Measurements from ENCODE around the gene AGPAT4. TPM values are rescaled to one million over a fixed set of nuclear protein-coding genes. Genes with fewer than 3 reads are reported as not detected.

Gene AGPAT4
- total RNA-seq, 4 donors from 2014 or later, result 1.0 to 17.4 (median 6.4) TPM

- H3K4me1 ChIP-seq, result peaks cover 0 to 23% (median 0%) of the 10 kb centered on the region in 3 donors
- no peaks in the 10 kb centered on the region for H3K27me3 ChIP-seq
- H3K36me3 ChIP-seq, result no peaks in the 10 kb centered on the region
- TF ChIP-seq CTCF (IDR thresholded peaks at IDR 0.05), result no peak
- no peak for TF ChIP-seq POLR2A (IDR thresholded peaks at IDR 0.05)
- H3K9me3 ChIP-seq, result no peaks in the 10 kb centered on the region
- no peak for DNase-seq
- H3K4me3 ChIP-seq, result no peak overlapping the region
- intact Hi-C loops (cut with DNase I), result no loop called here
- H3K27ac ChIP-seq, result no peak overlapping the region
- WGBS, 2 donors, result 70 to 76% methylated on average over 3 of the region's 4 CpGs
Measured at GRCh38 chr6:161199850-161200249, 74.0 kb downstream of the AGPAT4 start.

- no peak overlapping the region for H3K4me3 ChIP-seq
- WGBS, 2 donors, result 81 to 82% methylated on average over 9 of the region's 9 CpGs
- intact Hi-C loops (cut with DNase I), result no loop called here
- H3K27ac ChIP-seq, result no peak overlapping the region
- no peaks in the 10 kb centered on the region for H3K27me3 ChIP-seq
- H3K9me3 ChIP-seq, result no peaks in the 10 kb centered on the region
- no peaks in the 10 kb centered on the region for H3K36me3 ChIP-seq
- H3K4me1 ChIP-seq, result peaks cover 0 to 23% (median 0%) of the 10 kb centered on the region in 3 donors
- no peak for DNase-seq
- TF ChIP-seq POLR2A (IDR thresholded peaks at IDR 0.05) (no peak), CTCF (IDR thresholded peaks at IDR 0.05) (no peak)
Measured at GRCh38 chr6:161198783-161199460, 74.9 kb downstream of the AGPAT4 start.

GRCh38 chr6:161198176-161198575, 75.7 kb downstream of the AGPAT4 start:
- Histone ChIP-seq H3K27ac (no peak overlapping the region), H3K4me1 (peaks cover 0 to 23% (median 0%) of the 10 kb centered on the region in 3 donors), H3K27me3 (no peaks in the 10 kb centered on the region), H3K9me3 (no peaks in the 10 kb centered on the region), H3K4me3 (no peak overlapping the region), H3K36me3 (no peaks in the 10 kb centered on the region)
- no peak for TF ChIP-seq CTCF (IDR thresholded peaks at IDR 0.05)
- TF ChIP-seq POLR2A (IDR thresholded peaks at IDR 0.05), result no peak
- intact Hi-C loops (cut with DNase I), result no loop called here
- WGBS, 2 donors, result 14 to 31% methylated on average over 4 of the region's 4 CpGs
- no peak for DNase-seq

- no peak for DNase-seq
- Histone ChIP-seq H3K4me3 (no peak overlapping the region), H3K4me1 (peaks cover 0 to 23% (median 0%) of the 10 kb centered on the region in 3 donors), H3K36me3 (no peaks in the 10 kb centered on the region), H3K9me3 (no peaks in the 10 kb centered on the region), H3K27ac (no peak overlapping the region), H3K27me3 (no peaks in the 10 kb centered on the region)
- intact Hi-C loops (cut with DNase I), result no loop called here
- 52 to 87% methylated on average over 4 of the region's 4 CpGs for WGBS, 2 donors
- no peak for TF ChIP-seq POLR2A (IDR thresholded peaks at IDR 0.05)
- TF ChIP-seq CTCF (IDR thresholded peaks at IDR 0.05), result no peak
Measured at GRCh38 chr6:161195386-161195785, 78.5 kb downstream of the AGPAT4 start.

- no peaks in the 10 kb centered on the region for H3K27me3 ChIP-seq
- DNase-seq, result no peak
- no peak overlapping the region for H3K27ac ChIP-seq
- H3K4me1 ChIP-seq, result peaks cover 0 to 23% (median 0%) of the 10 kb centered on the region in 3 donors
- WGBS, 2 donors, result 89 to 94% methylated on average over 4 of the region's 4 CpGs
- no peaks in the 10 kb centered on the region for H3K36me3 ChIP-seq
- H3K9me3 ChIP-seq, result no peaks in the 10 kb centered on the region
- intact Hi-C loops (cut with DNase I), result no loop called here
- TF ChIP-seq POLR2A (IDR thresholded peaks at IDR 0.05), result no peak
- H3K4me3 ChIP-seq, result no peak overlapping the region
Measured at GRCh38 chr6:161194374-161194773, 79.5 kb downstream of the AGPAT4 start.
